Caco-2 (cell line): ENCODE measurements around the gene NHERF2. TPM values are rescaled to one million over a fixed set of nuclear protein-coding genes. Genes with fewer than 3 reads are reported as not detected.
A peak's percentile ranks its signal among the peaks of the same experiment; 100 is the strongest.

ENCODE experiments used
- BruUV-seq: library from RNA; stranded (reverse); fragments of 400-500 nt; replicated peaks from 2 replicates; lab custom pipeline; 2021; lab: Mats Ljungman, UMichigan
- CTCF ChIA-PET: fragments of 300-600 bp; sonication (Branson Sonifier 250); formaldehyde crosslinking; loops from one replicate; lab custom pipeline; 2022; ENCODE audit warnings: antibody characterized with exemption; lab: Charles Lee
- POLR2A ChIA-PET: fragments of 300-600 bp; sonication (Branson Sonifier 250); formaldehyde crosslinking; loops from one replicate; lab custom pipeline; 2022; ENCODE audit warnings: antibody characterized with exemption; lab: Charles Lee
- DNase-seq, 2 experiments: peaks; one replicate each; pipeline versions ENCODE4 v3.0.0 to v3.0.0-alpha.2; 2020 to 2022
- H3K27me3 ChIP-seq: replicated peaks from 2 replicates; pipeline ENCODE4 v1.6.0; 2011; ENCODE audit warnings: low read length; ENCODE audit not compliant: control insufficient read depth, insufficient read depth
- H3K36me3 ChIP-seq: 2 replicates; pipeline ENCODE4 v1.5.1; 2011; ENCODE audit warnings: low read length; ENCODE audit not compliant: control insufficient read depth, insufficient read depth
- H3K4me1 ChIP-seq: fragments of 250-450 bp; sonication (Bioruptor Pico); 2 replicates; pipeline ENCODE4 v1.5.1; 2020; ENCODE audit warnings: mild to moderate bottlenecking
- H3K4me3 ChIP-seq: 2 replicates; pipeline ENCODE4 v1.5.1; 2011; ENCODE audit warnings: low read depth, mild to moderate bottlenecking, control low read depth, low read length
- H3K9me3 ChIP-seq: fragments of 250-450 bp; sonication (Bioruptor Pico); 2 replicates; pipeline ENCODE4 v1.5.1; 2020; ENCODE audit warnings: mild to moderate bottlenecking, moderate library complexity
- H3K27ac Mint-ChIP-seq: one replicate; pipeline ENCODE4 v1.8.0; 2022; ENCODE audit warnings: mixed read lengths; ENCODE audit not compliant: unreplicated experiment
- H3K27me3 Mint-ChIP-seq: one replicate; pipeline ENCODE4 v1.8.0; 2022; ENCODE audit warnings: mixed read lengths; ENCODE audit not compliant: insufficient read depth, unreplicated experiment
- H3K36me3 Mint-ChIP-seq: one replicate; pipeline ENCODE4 v1.8.0; 2022; ENCODE audit warnings: mild to moderate bottlenecking, mixed read lengths; ENCODE audit not compliant: insufficient read depth, unreplicated experiment
- H3K4me1 Mint-ChIP-seq: one replicate; pipeline ENCODE4 v1.8.0; 2022; ENCODE audit warnings: low read depth, mixed read lengths; ENCODE audit not compliant: unreplicated experiment
- H3K4me3 Mint-ChIP-seq: one replicate; pipeline ENCODE4 v1.8.0; 2022; ENCODE audit warnings: mild to moderate bottlenecking, moderate library complexity, mixed read lengths; ENCODE audit not compliant: unreplicated experiment
- H3K9me3 Mint-ChIP-seq: one replicate; pipeline ENCODE4 v1.8.0; 2022; ENCODE audit warnings: mixed read lengths; ENCODE audit not compliant: unreplicated experiment
- intact Hi-C: fragments of 100-400 bp; cut with micrococcal nuclease; formaldehyde crosslinking; loops from one replicate; pipeline ENCODE4 v1.10.0; 2022; ENCODE audit not compliant: unreplicated experiment
- total RNA-seq: library from RNA; stranded (reverse); gene quantifications from 2 replicates; pipeline ENCODE4 v1.2.3, GENCODE V29; 2022
- TF ChIP-seq, protein P1 (sequence below), 2 experiments: fragments of 200-600 bp in 1 of 2; IDR thresholded peaks; 1 replicate in 1 of 2; 2 replicates in 1 of 2; pipeline versions ENCODE4 v1.5.1 to v1.8.0; 2011 to 2022; ENCODE audit warnings: antibody characterized with exemption in 1 of 2, control low read depth in 1 of 2, inconsistent platforms in 1 of 2, low read depth in 1 of 2, low read length in 1 of 2, mild to moderate bottlenecking in 1 of 2, moderate library complexity in 1 of 2; ENCODE audit not compliant: insufficient read depth in 1 of 2, severe bottlenecking in 1 of 2, unreplicated experiment in 1 of 2

Gene NHERF2
- total RNA-seq, 1 experiment from 2014 or later, result 26.6 TPM

- H3K36me3 Mint-ChIP-seq, result peaks cover 6% of the 10 kb centered on the region
- peaks cover 11% of the 10 kb centered on the region for H3K4me1 Mint-ChIP-seq
- DNase-seq, result no peak
- H3K9me3 ChIP-seq, result no peaks in the 10 kb centered on the region
- ChIA-PET POLR2A (interaction anchor here (0.6 kb wide), 1 partner anchor 25 kb away, joined by 4 read pairs; no protein-coding TSS in a partner anchor), CTCF (no interaction called here)
- no peaks in the 10 kb centered on the region for H3K9me3 Mint-ChIP-seq
- no peak overlapping the region for H3K27ac Mint-ChIP-seq
- no TSS peak for BruUV-seq
- H3K27me3 ChIP-seq, result no peaks in the 10 kb centered on the region
- H3K27me3 Mint-ChIP-seq, result no peaks in the 10 kb centered on the region
- H3K4me1 ChIP-seq, result peaks cover 4% of the 10 kb centered on the region; the same call in 1 of the 2 replicates
- TF ChIP-seq, protein P1, sequence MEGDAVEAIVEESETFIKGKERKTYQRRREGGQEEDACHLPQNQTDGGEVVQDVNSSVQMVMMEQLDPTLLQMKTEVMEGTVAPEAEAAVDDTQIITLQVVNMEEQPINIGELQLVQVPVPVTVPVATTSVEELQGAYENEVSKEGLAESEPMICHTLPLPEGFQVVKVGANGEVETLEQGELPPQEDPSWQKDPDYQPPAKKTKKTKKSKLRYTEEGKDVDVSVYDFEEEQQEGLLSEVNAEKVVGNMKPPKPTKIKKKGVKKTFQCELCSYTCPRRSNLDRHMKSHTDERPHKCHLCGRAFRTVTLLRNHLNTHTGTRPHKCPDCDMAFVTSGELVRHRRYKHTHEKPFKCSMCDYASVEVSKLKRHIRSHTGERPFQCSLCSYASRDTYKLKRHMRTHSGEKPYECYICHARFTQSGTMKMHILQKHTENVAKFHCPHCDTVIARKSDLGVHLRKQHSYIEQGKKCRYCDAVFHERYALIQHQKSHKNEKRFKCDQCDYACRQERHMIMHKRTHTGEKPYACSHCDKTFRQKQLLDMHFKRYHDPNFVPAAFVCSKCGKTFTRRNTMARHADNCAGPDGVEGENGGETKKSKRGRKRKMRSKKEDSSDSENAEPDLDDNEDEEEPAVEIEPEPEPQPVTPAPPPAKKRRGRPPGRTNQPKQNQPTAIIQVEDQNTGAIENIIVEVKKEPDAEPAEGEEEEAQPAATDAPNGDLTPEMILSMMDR (IDR thresholded peaks at IDR 0.05; ENCODE audit: insufficient read depth in 1 of 2, low read depth in 1 of 2, low read length in 1 of 2, severe bottlenecking in 1 of 2, unreplicated experiment in 1 of 2), result no peak
- no peak overlapping the region for H3K4me3 ChIP-seq
- H3K4me3 Mint-ChIP-seq, result no peak overlapping the region
- intact Hi-C loops, result no loop called here
- H3K36me3 ChIP-seq, result no peaks in the 10 kb centered on the region
These were observed 17.2 kb downstream of the NHERF2 start for GRCh38 chr16:2043667-2044451.

DNA sequence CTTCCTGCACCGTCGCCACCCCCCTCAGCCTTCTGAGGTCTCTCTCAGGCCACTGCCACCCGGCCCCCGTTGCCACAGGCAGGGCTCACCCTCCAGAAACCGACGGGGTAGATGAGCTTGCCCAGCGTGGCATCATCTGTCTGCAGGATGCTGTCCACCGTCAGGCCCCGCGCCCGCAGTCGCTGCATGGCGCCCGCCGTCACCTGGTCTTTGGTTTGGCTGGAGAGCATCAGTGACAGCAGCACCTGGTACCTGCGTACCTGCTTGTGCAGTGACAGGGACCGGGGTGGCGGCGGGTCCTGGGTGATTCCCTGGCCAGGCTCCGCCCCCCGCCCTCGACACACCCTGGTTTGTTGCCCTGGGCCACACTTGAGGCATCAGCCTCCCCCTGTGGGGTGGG lies 17.8 kb downstream of the NHERF2 start:
- H3K9me3 ChIP-seq, result no peaks in the 10 kb centered on the region
- CTCF ChIA-PET, result no interaction called here
- no peak overlapping the region for H3K27ac Mint-ChIP-seq
- no peaks in the 10 kb centered on the region for H3K27me3 Mint-ChIP-seq
- no peaks in the 10 kb centered on the region for H3K9me3 Mint-ChIP-seq
- H3K4me1 ChIP-seq, result no peaks in the 10 kb centered on the region
- H3K27me3 ChIP-seq, result no peaks in the 10 kb centered on the region
- no peaks in the 10 kb centered on the region for H3K36me3 ChIP-seq
- peaks cover 6% of the 10 kb centered on the region for H3K4me1 Mint-ChIP-seq
- no peak overlapping the region for H3K4me3 ChIP-seq
- no peak overlapping the region for H3K4me3 Mint-ChIP-seq
- DNase-seq, result no peak
- intact Hi-C loops, result no loop called here
- POLR2A ChIA-PET, result interaction anchor here (0.6 kb wide), 1 partner anchor 26 kb away, joined by 4 read pairs; no protein-coding TSS in a partner anchor
- no TSS peak for BruUV-seq
- no peaks in the 10 kb centered on the region for H3K36me3 Mint-ChIP-seq
- TF ChIP-seq, protein P1 (IDR thresholded peaks at IDR 0.05; ENCODE audit: insufficient read depth in 1 of 2, low read depth in 1 of 2, low read length in 1 of 2, severe bottlenecking in 1 of 2, unreplicated experiment in 1 of 2), result no peak

DNA sequence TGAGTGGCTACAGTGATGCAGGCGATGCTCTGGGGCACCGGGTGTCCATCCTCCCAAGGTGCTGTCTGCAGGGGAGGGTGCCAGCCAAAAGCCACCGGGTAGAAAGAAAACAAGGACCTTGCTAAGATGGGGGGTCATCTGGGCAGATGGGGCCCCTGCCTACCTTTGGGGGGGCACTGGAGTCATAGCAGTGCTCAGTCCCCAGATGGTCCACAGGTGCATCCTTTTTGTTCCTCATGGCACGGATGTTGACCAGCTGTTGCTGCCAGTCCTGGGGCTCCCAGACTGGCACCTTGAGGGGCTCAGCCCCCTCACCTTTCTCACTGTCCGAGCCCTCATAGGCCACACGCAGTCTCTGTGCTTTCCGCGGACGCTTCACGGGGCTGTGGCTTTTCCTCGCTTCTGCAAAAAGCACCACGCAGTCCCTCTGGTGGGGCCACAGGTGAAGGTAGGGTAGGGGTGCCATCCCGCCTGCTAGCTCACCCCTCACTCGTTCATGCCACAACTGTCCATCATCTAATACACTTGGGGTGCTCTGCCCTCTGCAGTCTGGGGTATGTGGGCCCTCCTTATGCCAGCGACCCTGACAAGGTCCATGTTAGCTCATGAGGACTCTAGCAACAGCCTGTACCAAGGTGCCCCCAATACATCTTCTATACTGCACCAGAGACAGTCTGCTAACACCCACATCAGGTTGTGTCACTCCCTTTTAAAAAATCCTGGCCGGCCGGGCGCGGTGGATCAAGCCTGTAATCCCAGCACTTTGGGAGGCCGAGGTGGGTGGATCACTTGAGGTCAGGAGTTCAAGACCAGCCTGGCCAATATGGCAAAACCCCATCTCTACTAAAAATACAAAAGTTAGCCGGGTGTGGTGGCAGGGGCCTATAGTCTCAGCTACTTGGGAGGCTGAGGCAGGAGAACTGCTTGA lies 19.5 kb downstream of the NHERF2 start:
- TF ChIP-seq, protein P1 (IDR thresholded peaks at IDR 0.05; ENCODE audit: insufficient read depth in 1 of 2, low read depth in 1 of 2, low read length in 1 of 2, severe bottlenecking in 1 of 2, unreplicated experiment in 1 of 2), result no peak
- no peaks in the 10 kb centered on the region for H3K4me1 ChIP-seq
- CTCF ChIA-PET, result interaction anchor here (1.8 kb wide), 1 partner anchor 24 kb away, joined by 14 read pairs; no protein-coding TSS in a partner anchor
- POLR2A ChIA-PET, result interaction anchor here (0.5 to 0.6 kb wide), 2 partner anchors 75 to 205 kb away, joined by 3 read pairs; partner anchors contain the start of gene ECI1
- no peak overlapping the region for H3K27ac Mint-ChIP-seq
- H3K27me3 ChIP-seq, result no peaks in the 10 kb centered on the region
- no peaks in the 10 kb centered on the region for H3K27me3 Mint-ChIP-seq
- no peaks in the 10 kb centered on the region for H3K36me3 ChIP-seq
- peaks cover 6% of the 10 kb centered on the region for H3K4me1 Mint-ChIP-seq
- no peak overlapping the region; the same call in 1 of the 2 replicates for H3K4me3 ChIP-seq
- no peaks in the 10 kb centered on the region for H3K9me3 Mint-ChIP-seq
- no peaks in the 10 kb centered on the region for H3K9me3 ChIP-seq
- intact Hi-C loops, result loop anchor here (2.0 kb wide), 1 partner anchor 23 kb away; no protein-coding TSS in a partner anchor
- H3K36me3 Mint-ChIP-seq, result no peaks in the 10 kb centered on the region
- BruUV-seq, result no TSS peak
- no peak for DNase-seq
- H3K4me3 Mint-ChIP-seq, result peak overlapping the region; percentile 89
